ENCODE data around the gene FAM200B.

DNA sequence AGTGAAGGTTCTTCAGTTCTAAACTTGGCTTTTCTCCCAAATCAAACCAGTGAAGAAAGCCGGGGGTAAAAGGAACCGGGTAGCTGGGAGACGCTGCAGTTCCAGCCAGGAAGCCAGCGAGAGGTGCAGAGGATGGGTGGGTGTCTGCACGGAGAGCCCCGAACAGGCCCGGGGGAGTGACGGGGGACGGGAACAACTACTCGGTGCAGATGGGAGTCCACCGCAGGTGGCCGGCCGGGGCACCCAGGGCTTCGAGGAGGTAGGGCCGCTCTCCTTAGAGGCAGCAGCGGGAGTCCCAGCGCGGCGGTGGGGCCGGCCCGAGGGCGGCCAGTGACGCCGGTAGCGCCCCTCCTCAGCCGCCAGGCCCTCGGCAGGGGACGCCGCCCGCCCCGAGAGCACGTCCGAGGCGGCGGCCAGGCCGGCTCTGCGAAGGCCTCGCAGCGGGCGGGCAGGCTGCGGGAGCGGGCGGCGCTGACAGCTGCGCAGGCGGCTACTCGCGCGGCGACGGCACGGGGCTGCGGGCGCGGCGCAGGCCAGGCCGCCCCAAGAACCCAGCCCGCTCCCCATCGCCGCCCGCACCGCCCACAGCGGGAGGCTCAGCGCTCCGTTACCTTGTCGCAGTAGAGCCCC, 26.9 kb upstream of the FAM200B start:
- TF ChIP-seq POLR2AphosphoS5 (IDR thresholded peaks at IDR 0.05; ENCODE audit: insufficient read depth, low read depth, low read length) (no peak), POLR2A (IDR thresholded peaks at IDR 0.05; ENCODE audit: low read depth, low read length) (no peak), EZH2 (IDR thresholded peaks at IDR 0.05; ENCODE audit: borderline replicate concordance, low read depth, low read length, severe bottlenecking) (no peak)
- TF ChIP-seq, protein P1, sequence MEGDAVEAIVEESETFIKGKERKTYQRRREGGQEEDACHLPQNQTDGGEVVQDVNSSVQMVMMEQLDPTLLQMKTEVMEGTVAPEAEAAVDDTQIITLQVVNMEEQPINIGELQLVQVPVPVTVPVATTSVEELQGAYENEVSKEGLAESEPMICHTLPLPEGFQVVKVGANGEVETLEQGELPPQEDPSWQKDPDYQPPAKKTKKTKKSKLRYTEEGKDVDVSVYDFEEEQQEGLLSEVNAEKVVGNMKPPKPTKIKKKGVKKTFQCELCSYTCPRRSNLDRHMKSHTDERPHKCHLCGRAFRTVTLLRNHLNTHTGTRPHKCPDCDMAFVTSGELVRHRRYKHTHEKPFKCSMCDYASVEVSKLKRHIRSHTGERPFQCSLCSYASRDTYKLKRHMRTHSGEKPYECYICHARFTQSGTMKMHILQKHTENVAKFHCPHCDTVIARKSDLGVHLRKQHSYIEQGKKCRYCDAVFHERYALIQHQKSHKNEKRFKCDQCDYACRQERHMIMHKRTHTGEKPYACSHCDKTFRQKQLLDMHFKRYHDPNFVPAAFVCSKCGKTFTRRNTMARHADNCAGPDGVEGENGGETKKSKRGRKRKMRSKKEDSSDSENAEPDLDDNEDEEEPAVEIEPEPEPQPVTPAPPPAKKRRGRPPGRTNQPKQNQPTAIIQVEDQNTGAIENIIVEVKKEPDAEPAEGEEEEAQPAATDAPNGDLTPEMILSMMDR (IDR thresholded peaks at IDR 0.05; ENCODE audit: extremely low read depth in 1 of 2, insufficient read depth in 1 of 2, low read depth in 1 of 2, low read length in 2 of 2) = no peak
